ENCODE data around the gene HEBP1.

The HEBP1 gene

DNA sequence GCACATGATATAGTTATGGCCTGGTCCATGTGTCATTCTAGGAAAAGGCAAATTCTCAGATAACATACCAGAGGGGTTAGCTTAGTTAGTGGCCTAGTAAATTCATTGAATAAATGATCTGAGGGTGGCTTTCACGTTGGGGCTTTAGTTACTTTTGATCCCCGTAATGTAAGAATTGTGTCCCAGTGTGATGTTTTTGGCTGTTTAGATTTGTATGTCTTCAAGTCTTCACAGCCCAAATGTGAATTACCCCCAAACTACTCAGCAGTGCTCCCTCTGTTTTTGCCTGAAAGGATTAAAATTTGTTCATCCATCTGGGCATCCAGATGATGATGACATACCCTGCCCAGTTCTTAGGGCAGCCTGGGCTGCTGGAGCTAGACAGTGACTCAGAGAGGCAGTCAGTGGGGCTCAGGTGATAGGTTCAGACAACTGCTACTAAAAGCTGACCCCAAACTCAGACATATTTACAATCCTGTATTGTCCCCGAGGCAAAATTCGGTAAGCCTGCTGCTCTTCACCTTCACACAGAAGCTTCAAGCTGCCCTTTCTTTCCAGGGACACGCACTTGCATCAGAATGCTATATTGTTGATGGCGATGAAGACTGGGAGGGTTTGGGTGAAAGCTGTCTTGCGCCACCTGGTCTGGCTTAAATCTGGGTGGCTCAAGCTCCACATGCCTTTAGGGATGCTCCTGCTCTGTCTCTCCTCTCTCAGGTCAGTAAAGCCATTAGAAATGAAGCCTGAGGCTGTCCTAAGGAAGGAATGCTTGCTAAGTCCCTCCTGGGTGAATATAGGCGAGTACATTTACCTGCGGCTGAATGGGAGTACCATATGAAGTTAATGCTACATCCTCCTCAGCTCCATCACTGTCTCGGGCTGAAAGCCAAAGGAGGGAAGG is 58.4 kb downstream of the HEBP1 start:
- no peak for FAIRE-seq
- no peak for DNase-seq (ENCODE audit: insufficient read length, low spot score)
- TF ChIP-seq POLR2A (IDR thresholded peaks at IDR 0.05; ENCODE audit: low read depth, low read length), result no peak

GRCh38 chr12:12939888-12940287 is 60.2 kb downstream of the HEBP1 start:
- no peak for DNase-seq (ENCODE audit: insufficient read length, low spot score)
- no peak for FAIRE-seq
- TF ChIP-seq POLR2A (IDR thresholded peaks at IDR 0.05; ENCODE audit: low read depth, low read length), result no peak

GRCh38 chr12:12938541-12938940 is 61.5 kb downstream of the HEBP1 start:
- FAIRE-seq (no peak), DNase-seq (ENCODE audit: insufficient read length, low spot score) (no peak)
- no peak for TF ChIP-seq POLR2A (IDR thresholded peaks at IDR 0.05; ENCODE audit: low read depth, low read length)

DNA sequence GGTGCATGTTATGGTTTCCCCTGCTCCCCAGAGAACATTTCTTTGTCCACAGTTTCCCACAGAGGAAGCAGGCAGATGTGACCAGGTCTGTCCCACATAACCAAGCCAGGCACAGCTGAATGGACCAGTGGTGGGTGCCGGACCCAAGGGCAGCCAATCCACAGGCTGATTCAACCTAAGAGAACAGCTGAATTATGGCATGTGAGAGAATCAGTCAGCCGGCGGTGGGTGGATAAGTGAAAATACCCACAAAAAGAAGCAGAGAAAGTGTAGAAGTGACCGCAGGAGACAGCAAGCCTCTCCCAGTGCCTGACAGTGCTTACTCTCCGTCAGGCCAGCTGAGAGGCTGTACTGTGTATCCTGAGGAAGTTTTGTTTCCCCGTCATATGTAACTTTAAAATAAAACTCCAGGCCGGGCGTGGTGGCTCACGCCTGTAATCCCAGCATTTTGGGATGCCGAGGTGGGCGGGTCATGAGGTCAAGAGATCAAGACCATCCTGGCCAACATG is 63.0 kb downstream of the HEBP1 start:
- DNase-seq (ENCODE audit: insufficient read length, low spot score) (no peak), FAIRE-seq (no peak)
- TF ChIP-seq POLR2A (IDR thresholded peaks at IDR 0.05; ENCODE audit: low read depth, low read length), result no peak

- FAIRE-seq, result no peak
- TF ChIP-seq POLR2A (IDR thresholded peaks at IDR 0.05; ENCODE audit: low read depth, low read length), result no peak
- no peak for DNase-seq (ENCODE audit: insufficient read length, low spot score)
Observed at GRCh38 chr12:12934556-12934955, 65.5 kb downstream of the HEBP1 start.

DNA sequence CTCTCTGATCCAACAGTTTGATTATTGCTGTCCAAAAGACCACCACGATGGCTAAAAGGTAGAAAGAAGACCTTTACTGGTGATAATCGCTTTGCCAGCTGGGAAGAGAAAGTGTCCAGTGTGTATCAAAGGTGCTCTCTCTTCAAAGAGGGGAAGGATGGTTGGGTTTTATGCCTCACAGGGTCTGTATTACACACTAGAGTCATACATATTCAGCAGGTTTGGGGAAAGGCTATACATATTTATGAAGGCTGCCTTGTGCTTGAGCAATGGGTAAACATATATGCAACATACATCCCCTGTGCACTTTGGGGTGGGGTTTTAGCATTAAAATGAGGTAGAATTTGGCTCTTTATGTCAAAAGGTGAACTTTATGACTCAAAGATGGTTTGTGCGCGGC is 66.3 kb downstream of the HEBP1 start:
- TF ChIP-seq POLR2A (IDR thresholded peaks at IDR 0.05; ENCODE audit: low read depth, low read length), result no peak
- FAIRE-seq, result no peak
- DNase-seq (ENCODE audit: insufficient read length, low spot score), result no peak

DNA sequence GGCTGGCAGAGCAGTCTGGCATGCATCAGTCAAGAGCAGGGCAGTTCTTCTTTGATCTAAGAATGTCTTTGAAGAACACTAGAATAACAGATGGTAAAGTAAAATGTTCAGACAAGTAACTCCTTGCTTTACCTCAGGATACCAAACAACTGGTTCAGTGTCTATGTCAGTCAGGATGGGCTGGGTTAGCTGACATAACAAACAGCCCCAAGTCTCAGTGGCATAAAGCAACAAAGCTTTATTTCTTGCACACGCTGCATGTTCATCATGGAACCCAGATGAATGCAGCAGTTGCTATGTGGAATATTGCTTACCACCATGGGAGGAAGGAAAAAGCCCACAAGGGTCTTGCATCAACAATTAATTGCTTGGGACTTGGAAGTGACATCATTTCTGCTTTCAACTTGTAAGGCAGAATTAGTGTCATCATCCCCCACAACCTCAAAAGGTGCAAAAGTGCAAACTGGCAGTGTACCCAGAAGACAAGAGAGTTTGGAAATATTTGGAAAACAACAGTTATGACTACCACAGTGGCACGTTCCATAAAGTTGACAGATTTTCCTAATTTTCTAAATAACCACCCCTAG is 69.3 kb downstream of the HEBP1 start:
- FAIRE-seq (no peak), DNase-seq (ENCODE audit: insufficient read length, low spot score) (no peak)
- TF ChIP-seq POLR2A (IDR thresholded peaks at IDR 0.05; ENCODE audit: low read depth, low read length), result no peak

DNA sequence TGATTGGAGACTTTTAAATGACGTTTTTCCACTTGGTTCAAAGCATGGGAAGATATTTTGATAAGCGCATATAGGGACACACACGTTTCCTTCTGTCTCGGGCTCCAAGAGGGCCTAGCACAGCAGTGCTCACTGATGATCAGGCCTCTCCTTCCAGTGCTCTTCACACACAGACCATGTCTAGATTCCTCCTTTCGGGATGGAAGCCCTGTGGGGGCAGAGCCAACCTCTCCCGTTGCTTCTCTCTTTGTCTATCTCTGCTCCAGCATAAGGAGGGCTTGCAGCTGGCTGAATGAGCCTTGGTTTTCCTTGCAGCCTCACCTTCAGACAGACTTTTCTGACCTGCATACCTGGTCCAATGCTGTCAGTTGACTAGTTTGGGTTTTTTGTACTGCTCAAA is 70.4 kb downstream of the HEBP1 start:
- no peak for DNase-seq (ENCODE audit: insufficient read length, low spot score)
- no peak for TF ChIP-seq POLR2A (IDR thresholded peaks at IDR 0.05; ENCODE audit: low read depth, low read length)
- no peak for FAIRE-seq

- DNase-seq (ENCODE audit: insufficient read length, low spot score) (no peak), FAIRE-seq (no peak)
- no peak for TF ChIP-seq POLR2A (IDR thresholded peaks at IDR 0.05; ENCODE audit: low read depth, low read length)
Observed at GRCh38 chr12:12927211-12928079, 72.6 kb downstream of the HEBP1 start.

DNA sequence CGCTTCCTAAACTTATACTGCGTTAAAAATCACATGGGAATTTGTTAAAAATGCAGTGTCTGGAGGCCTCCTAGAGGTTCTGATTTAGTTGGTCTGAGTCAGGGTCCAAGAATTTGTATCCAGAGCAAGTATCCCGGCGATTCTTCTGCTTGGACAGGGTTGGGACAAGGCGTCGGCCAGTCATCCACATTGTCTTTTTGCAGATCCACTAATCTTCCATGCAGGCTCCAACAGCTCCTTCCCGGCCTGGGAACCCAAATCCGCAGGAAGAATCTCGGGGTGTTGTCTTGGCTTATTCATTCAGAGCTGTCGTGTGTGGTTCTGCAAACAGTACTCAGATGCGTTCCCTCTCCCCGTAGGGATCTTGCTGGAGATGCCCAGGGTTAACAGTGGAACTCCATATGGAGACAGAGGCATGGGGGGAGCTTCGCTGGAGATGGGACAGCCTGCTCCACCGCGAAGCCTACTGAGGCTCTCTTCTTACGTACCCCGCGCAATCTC is 73.4 kb downstream of the HEBP1 start:
- no peak for DNase-seq (ENCODE audit: insufficient read length, low spot score)
- FAIRE-seq, result no peak
- no peak for TF ChIP-seq POLR2A (IDR thresholded peaks at IDR 0.05; ENCODE audit: low read depth, low read length)

DNA sequence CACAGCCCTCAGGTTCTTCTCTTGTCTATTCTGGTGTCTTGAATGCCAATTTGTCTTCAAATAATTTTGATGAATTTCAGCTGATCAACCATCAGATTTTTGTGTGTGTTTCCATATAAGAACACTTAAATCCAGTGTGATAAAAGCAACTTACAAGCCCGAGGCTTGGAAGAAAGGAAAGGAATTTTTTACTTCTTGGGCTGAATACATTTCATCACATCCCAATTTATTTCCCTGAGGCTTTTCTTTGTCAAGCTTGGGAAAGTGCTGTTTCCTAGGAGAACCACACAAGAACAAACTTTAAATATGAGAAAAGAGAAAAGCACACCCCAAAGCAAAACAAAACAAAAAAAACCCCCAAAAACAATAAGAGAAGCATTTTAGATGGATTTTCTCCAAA is 74.7 kb downstream of the HEBP1 start:
- DNase-seq (ENCODE audit: insufficient read length, low spot score) (no peak), FAIRE-seq (no peak)
- no peak for TF ChIP-seq POLR2A (IDR thresholded peaks at IDR 0.05; ENCODE audit: low read depth, low read length)
